Measurements from ENCODE around the gene MRAS. TPM values are rescaled to one million over a fixed set of nuclear protein-coding genes. Genes with fewer than 3 reads are reported as not detected.

The MRAS gene
- polyA plus RNA-seq, 1 experiment: 58.3 TPM

GRCh38 chr3:138354376-138354775, 6.0 kb downstream of the MRAS start:
- ChIA-PET CTCF (no interaction called here), POLR2A (no interaction called here)
- Histone ChIP-seq H3K27me3 (ENCODE audit: control insufficient read depth, insufficient read depth, low read length) (no peaks in the 10 kb centered on the region), H3K27ac (ENCODE audit: low read depth, low read length) (no peak overlapping the region), H3K9me3 (ENCODE audit: control insufficient read depth, insufficient read depth, low read length) (no peaks in the 10 kb centered on the region), H3K4me3 (ENCODE audit: low read depth, low read length) (no peak overlapping the region)
- no peak for TF ChIP-seq CTCF (IDR thresholded peaks at IDR 0.05; ENCODE audit: low read depth, low read length)
- no peak for DNase-seq (ENCODE audit: low read depth, low spot score)

DNA sequence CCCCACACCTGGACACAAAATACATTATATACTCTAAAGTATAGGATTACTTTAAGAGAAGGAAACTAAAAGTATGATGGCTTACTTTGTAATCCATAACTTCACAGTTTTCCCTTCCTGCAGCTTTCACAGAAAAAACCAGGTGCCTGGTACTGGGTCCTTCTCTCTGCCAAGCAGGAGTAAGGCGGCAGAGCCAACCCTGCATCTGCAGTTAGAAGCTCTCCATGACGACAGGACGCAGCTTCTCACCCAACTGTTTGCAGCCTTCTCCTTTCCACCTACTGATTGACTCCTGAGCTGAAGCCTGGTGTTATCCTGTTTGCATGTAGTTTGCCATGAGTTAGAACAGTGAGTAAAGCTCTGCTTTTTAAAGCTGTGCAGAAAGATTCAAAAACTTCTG, 6.7 kb downstream of the MRAS start:
- ChIA-PET CTCF (interaction anchor here (1.6 kb wide), 1 partner anchor 25 kb away, joined by 4 read pairs; no protein-coding TSS in a partner anchor), POLR2A (no interaction called here)
- H3K4me3 ChIP-seq (ENCODE audit: low read depth, low read length): no peak overlapping the region
- no peak overlapping the region for H3K27ac ChIP-seq (ENCODE audit: low read depth, low read length)
- no peaks in the 10 kb centered on the region for H3K27me3 ChIP-seq (ENCODE audit: control insufficient read depth, insufficient read depth, low read length)
- H3K9me3 ChIP-seq (ENCODE audit: control insufficient read depth, insufficient read depth, low read length): no peaks in the 10 kb centered on the region
- TF ChIP-seq CTCF (IDR thresholded peaks at IDR 0.05; ENCODE audit: low read depth, low read length): no peak
- no peak for DNase-seq (ENCODE audit: low read depth, low spot score)

DNA sequence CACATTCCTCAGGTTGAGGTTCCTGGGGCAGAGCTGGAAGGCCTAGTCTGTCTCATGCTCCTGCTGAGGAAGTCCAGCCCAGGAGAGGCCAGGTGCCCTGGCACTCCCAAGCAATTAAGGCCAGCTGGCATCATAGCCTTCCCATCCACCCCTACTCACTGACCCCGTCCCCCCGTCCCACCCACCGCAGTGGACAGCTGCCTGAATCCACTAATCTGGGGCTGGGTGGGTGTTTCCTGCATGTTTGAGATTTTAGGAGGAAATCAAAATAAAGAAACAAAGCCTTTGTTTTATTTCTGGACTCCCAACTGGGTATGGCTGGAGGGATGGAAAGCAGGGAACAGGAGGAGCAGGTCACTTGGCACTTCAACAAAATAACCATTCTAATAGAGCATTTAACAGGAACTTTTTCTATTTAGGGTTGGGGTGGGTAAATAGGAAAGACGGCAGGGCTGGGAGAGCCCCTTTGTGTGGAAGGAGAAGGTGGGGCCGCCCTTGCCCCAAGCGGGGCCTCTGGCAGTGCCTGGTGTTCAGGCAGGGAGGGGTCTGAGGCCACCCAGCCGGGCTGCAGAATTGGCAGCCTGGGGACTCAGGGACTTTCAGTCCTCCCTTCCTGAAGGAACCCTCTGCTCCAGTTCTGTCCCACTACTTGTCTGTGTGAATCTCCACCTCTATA, 8.5 kb downstream of the MRAS start:
- Histone ChIP-seq H3K9me3 (ENCODE audit: control insufficient read depth, insufficient read depth, low read length) (no peaks in the 10 kb centered on the region), H3K27me3 (ENCODE audit: control insufficient read depth, insufficient read depth, low read length) (no peaks in the 10 kb centered on the region), H3K4me3 (ENCODE audit: low read depth, low read length) (no peak overlapping the region), H3K27ac (ENCODE audit: low read depth, low read length) (no peak overlapping the region)
- no peak for DNase-seq (ENCODE audit: low read depth, low spot score)
- TF ChIP-seq CTCF (IDR thresholded peaks at IDR 0.05; ENCODE audit: low read depth, low read length): no peak
- ChIA-PET CTCF (interaction anchor here (1.6 kb wide), 1 partner anchor 26 kb away, joined by 4 read pairs; no protein-coding TSS in a partner anchor), POLR2A (no interaction called here)

DNA sequence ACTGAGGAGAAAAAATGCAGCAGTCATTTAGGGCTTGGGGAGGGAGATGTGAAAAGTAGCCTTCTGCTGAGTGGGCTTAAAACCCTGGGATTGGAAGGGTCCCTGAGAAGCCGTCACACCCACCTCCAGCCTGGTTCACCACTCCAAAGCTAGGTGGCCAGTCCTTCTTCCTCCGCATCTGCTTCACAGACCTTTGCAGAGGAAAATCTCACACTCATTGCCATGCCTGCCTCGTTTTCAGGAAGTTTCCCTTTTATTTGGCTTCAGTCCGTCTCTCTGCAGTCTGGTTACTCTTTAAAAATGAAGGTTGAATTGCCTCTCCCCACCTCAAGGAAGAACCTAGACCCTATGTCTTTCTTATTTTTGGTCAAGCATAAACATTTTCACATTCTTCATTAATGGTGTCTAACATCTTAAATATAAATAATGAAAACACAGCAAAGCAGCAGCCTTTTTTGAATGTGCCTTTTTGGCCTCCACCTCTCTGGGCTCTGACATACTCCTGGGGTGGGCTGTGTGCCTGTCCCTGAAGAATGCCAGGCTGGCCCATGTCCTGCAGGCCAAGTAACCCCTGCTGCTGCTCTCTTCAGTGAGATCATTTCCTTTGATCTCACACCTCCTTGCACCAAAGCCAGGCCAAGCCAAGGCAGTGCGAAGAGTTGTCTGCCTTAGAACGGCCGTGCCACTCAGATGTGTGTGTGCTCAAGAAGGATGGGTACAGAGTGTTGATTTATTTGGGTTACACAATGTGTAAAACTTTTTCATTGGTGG, 11.0 kb downstream of the MRAS start:
- CTCF ChIA-PET: interaction anchor here (1.5 kb wide), 1 partner anchor 556 kb away, joined by 3 read pairs; no protein-coding TSS in a partner anchor
- no peak for DNase-seq (ENCODE audit: low read depth, low spot score)
- no peak for TF ChIP-seq CTCF (IDR thresholded peaks at IDR 0.05; ENCODE audit: low read depth, low read length)
- Histone ChIP-seq H3K9me3 (ENCODE audit: control insufficient read depth, insufficient read depth, low read length) (no peaks in the 10 kb centered on the region), H3K4me3 (ENCODE audit: low read depth, low read length) (no peak overlapping the region), H3K27me3 (ENCODE audit: control insufficient read depth, insufficient read depth, low read length) (no peaks in the 10 kb centered on the region), H3K27ac (ENCODE audit: low read depth, low read length) (no peak overlapping the region)
- POLR2A ChIA-PET: no interaction called here
